HG03159 (cell line): Measurements from ENCODE around the gene TICAM1.
"Not testable (repeated sequence)": the region's sequence is repeated elsewhere in the genome, so short reads cannot be mapped to it uniquely, and the experiment has no call there.

Experiments used
- ATAC-seq: cut with Tn5 transposase; IDR thresholded peaks from one replicate; pipeline ENCODE4 v1.9.1; 2021; ENCODE audit warnings: mild to moderate bottlenecking, moderate library complexity; ENCODE audit not compliant: unreplicated experiment

TICAM1 gene

DNA sequence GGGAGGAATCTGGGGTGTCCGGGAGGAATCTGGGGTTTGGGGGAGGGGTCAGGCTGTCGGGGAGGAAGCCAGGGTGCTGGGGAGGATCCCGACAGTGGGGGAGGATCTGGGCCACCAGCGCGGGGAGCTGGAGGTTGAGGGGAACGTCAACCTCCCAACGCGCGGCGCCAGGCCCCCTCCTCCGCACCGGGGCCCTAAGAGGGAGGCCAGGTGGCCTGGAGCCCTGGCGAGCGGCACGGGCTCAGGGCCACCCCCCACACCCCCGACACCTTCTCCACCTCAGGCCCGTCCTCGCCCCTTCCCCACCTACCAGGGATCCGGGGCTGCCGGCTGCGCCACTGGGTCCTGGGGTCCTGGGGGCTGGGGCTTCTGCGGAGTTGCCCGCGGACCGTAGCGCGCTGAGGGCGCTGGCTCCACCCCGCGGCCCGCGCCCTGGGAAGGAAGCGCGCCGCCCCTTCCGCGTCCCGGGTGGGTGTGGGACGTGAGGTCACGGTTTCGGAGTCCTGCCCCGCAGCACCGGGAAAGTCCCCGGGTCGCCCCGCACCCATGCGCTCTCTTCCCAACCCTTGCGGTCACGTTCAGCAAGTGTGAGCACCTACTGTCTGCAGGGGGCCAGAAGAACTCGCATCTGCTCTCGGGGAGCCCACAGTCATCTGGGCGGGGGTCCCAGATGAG is at the start of gene TICAM1:
TICAM1 (minus strand) TSS at position 409 of the 675 bp plus-strand sequence. CDS start 13,335 bp downstream, outside the sequence.
- peak; percentile 64 for ATAC-seq

DNA sequence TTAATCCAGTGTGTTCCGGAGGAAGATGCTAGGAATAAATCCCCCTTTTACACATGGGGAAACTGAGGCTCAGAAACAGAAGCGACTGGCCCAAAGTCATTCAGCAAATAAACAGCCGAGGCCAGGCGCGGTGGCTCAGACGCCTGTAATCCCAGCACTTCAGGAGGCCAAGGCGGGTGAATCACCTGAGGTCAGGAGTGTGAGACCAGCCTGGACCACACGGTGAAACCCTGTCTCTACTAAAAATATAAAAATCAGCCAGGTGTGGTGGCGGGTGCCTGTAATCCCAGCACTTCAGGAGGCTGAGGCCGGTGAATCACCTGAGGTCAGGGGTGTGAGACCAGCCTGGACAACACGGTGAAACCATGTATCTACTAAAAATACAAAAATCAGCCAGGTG is 47.5 kb upstream of the TICAM1 start:
- no peak for ATAC-seq

DNA sequence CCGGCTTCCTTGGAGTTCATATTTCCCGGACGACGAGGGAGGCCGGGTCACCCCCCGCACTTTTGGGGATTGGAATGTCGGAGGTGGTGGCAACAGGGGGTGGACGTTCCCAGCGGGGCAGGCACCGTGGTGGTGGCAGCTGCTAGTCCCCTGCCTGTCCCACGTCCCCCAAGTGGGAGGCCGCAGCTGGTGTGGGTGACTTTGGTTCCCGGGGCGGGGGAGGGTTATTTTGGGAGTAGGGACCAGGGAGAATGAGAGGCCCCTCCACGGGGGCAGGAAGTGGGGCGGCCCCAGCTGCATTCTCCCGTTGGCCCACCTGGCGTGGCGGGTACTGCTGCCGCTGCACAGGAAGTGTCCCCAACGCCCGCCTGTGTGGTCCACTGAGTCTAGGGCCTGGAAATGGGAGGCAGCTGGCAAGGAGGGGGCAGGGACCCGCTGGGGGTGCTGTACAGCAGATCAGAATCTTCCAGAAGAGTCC is 47.0 kb upstream of the TICAM1 start:
- no peak for ATAC-seq

DNA sequence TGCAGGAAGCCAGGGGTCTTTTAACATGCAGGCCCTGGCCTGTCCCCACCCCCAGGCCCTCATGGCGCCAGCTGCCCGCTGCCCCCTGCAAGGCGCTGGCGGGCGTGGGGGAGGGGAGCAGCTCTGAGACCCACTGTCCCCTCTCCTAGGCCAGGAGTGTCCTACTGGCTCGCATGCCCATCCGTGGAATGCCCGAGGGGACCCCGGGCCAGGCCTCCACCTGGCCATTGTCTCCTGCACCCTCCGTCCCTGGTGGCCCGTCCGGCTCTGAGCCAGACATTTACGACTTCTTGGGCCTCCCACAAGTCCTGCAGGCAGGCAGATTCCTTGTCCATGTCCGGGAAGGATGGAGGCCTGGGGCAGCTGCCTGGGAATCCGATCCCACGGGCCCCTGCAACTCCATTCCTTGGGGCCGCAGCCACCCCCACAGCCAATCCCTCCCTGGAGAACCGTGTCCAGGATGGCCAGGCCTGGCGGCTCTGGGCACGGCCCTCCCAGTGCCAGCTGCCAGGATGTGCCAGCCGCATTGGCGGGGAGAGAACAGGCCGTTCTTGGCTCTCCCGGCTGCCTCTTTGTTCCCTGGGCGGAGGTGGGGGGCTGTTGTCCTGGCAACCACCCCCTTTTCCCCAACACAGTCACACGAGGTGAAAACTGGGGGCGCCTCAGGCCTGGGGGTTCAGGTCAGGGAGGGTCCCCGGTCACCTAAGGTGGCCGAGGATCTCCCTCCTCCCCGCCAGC is 46.4 kb upstream of the TICAM1 start:
- no peak for ATAC-seq

DNA sequence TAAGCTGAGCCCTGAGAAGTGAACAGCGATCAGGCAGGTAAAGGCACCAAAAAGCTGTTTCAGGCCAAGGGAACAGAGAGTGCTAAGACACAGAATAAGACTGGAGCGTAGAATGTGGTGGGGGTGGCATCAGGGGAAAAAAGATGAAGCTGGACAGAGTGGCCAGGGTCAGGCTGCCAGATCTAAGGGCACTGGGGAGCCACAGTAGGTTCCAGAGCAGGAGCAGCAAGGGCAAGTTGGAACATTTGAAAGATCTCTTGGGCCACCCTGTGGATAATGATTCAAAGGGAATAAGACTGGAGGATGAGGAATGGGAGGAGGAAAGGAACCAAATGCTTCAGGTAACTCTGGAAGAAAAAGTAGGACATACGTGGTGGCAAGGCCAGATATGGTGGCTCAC is 42.4 kb upstream of the TICAM1 start:
- no peak for ATAC-seq

DNA sequence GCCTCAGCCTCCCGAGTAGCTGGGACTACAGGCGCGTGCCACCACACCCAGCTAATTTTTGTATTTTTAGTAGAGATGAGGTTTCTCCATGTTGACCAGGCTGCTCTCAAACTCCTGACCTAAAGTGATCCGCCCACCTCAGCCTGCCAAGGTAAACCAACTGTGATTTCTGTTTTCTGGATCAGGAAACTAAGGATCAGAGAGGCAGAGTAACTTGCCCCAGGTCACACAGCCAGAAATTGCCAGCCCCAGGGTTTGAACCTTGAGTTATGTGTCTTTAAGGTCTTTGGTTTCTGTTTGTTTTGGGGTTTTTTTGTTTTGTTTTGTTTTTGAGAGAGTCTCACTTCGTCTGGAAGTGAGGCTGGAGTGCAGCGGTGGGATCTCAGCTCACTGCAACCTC is 40.2 kb upstream of the TICAM1 start:
- no peak for ATAC-seq

- ATAC-seq: no peak
Observed at GRCh38 chr19:4870025-4870700, 38.7 kb upstream of the TICAM1 start.

DNA sequence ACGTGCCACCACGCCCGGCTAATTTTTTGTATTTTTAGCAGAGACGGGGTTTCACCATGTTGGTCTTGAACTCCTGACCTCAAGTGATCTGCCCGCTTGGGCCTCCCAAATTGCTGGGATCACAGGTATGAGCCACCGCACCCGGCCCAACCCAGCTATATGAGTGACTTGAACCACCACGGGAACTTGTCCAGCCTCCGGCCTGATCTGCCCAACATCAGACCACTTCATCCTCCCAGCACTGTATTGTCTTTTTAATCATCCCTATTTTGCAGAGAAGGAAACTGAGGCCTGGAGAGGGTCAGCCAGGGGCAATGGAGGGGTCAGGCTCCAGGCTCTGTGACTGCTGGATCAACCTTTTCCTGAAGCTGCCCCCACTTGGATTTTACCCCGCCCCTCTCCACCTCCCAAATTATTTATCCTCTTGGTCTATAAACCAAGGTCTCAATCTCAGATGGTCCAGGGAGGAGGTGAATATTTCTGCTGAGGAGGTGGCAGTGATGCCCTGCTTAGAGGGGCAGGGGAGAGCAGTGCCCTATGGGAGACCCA is 36.8 kb upstream of the TICAM1 start:
- ATAC-seq: no peak

DNA sequence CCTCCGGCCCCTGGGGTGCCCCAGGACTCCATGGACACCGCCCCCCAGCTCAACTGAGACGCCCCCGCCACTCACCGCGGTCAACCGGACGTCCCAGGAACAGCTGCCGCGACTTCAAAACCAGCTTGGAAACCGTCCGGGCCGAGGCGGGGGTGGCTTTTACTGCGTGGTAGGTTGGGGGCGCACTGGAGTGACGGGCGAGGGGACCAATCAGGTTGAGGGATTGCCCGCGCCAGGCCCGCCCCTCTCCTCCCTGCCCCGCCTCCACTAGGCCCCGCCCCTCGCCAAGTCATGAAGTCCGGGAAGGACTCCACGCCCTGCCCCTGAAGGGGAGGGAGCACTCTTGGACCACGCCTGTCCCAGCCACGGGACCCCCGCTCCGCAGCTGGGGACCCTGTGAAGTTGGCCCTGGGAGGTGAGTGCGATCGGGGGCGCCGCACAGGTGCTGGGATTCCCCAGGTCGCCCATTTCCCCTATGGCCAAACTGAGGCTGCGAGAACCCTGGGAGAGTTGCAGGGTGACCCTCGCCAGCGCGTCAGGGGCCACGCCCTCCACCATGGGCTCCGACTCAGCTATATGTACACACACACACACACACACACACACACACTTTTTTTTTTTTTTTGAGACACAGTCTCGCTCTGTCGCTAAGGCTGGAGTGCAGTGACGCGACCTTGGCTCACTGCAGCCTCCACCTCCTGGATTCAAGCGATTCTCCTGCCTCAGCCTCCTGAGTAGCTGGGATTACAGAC is 36.2 kb upstream of the TICAM1 start, which contains the start of gene PLIN3:
PLIN3 (minus strand) TSS at position 134 of the 752 bp plus-strand sequence. CDS start 6,273 bp downstream, outside the sequence.
- peak; percentile 74 for ATAC-seq

DNA sequence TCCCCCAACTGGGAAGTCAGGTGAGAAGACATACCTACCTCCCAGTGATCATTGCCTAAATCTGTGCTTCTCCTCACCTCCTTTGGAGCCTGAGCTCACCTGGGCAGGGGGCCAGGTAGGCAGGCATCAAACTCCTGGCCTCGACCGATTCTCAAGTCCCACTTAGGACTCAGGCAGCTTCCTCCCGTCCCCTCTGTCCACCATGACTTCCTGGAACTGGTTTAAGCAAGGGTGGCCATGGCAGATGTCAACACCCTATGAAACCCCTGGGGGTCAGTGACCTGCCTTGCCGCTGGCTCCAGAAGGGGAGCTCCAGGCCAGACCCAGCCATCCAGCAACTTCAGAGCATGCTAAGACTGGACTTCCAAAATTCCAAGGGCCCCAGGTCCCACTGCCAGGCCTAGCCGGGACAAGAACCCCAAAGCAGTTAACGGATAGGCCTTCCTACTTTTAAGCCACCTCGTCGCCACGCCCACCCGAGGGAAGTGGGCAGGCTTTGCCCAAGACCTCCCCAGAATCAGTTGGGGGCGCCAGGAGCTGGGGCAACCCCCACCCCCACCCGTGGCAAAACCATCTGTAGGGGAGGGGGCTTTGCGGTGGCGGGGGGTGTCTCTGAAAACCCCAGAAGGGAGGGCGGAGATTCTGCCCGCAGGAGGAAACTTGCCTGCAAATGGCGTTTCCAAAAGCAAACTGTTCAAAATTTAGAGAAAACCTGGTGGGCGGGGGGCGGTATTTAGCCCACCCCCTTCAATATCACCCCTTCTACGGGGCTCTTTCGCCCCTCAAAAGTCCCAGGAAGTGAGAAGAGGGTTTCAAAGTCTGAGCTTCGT is 35.3 kb upstream of the TICAM1 start:
- no peak for ATAC-seq

DNA sequence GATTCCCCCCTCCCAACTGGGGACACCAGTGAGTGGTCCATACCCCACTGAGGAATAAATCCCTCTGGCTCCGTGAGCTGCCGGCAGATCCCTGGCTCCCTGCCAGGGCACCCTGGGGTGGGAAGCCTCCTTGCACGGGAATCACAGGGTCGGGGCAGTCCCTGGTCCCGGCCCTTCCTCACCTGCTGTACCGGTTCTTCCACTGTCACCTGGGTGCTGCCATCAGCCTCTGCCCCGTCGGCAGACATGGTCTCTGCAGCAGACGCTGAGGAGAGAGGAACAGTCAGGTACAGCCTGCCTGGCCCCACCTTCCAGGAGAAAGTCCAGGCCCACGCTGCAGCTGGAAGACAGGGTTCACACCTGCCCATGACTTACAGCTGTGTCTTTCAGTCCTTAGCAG is 29.6 kb upstream of the TICAM1 start:
- ATAC-seq: no peak

GRCh38 chr19:4859697-4860096 is 28.2 kb upstream of the TICAM1 start:
- ATAC-seq: no peak

DNA sequence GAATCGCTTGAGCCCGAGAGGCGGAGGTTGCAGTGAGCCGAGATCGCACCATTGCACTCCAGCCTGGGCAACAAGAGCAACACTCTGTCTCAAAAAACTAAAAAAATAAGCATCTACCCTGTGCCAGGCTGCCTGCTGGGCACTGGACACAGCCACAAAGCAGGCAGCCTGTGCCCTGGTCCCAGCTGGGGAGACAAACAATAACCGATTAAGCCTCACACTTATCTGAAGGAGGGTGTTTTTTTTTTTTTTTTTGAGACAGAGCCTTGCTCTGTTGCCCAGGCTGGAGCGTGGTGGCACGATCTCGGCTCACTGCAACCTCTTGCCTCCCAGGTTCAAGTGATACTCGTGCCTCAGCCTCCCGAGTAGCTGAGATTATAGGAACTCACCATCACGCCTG is 25.0 kb upstream of the TICAM1 start:
- ATAC-seq: not testable (repeated sequence)

DNA sequence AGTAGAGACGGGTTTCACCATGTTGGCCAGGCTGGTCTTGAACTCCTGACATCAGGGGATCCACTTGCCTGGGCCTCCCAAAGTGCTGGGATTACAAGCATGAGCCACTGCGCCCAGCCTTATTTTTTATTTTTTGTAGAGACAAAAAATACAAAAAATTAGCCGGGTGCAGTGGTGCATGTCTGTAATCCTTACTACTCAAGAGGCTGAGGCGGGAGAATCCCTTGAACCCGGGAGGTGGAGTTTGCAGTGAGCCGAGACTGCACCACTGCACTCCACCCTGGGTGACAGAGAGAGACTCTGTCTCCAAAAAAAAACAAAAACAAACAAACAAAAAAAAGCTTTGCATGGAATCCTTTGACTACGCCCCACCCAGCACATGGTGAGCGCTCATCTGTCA is 22.0 kb upstream of the TICAM1 start:
- not testable (repeated sequence) for ATAC-seq

DNA sequence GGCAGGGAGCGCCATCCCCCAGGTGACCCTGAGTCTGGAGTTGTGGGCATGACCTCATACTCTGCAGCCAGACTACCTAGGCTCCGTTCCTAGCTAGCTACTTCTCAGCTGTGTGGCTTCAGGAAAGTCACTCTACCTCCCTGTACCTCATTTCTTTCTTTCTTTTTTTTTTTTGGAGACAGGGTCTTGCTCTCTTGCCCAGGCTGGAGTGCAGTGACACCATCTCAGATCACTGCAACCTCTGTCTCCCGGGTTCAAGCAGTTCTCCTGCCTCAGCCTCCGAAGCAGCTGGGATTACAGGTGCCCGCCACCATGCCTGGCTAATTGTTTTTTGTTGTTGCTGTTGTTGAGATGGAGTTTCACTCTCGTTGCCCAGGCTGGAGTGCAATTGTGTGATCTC is 21.0 kb upstream of the TICAM1 start:
- ATAC-seq: no peak

DNA sequence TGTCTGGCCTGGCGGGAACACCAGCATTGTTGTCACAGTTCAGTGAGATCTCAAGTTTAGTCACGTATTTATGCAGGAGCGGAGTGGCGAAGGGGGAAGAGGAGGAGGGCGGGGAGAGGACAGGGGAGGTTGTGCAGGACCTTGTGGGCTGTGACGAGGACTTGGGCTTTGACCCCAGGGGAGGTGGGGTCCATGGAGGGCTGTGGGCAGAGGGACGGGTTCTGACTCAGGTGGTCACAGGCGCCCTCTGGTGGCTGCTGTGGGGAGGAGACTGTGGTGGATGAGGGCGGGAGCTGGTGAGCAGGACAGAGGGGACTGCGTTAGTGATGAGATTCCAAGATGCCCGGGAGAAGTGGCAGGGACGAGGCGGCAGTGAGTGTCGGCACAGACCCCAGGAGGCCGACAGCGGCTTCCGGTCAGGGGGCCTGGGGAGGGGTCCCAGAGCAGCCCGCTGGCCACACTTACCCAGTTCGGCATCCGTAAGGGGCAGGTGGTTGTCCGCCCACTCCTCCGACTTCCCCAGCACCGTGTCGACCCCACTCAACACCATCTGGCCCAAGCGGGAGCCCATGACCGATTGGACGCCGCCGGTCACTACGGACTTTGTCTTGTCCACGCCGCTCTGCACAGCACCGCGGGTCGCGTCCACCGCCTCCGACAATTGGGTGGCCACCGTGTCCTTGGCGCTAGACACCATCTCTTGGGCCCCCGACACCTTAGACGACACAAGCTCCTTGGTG is 20.2 kb upstream of the TICAM1 start:
- no peak for ATAC-seq

GRCh38 chr19:4849019-4849418 is 17.5 kb upstream of the TICAM1 start:
- ATAC-seq: no peak

DNA sequence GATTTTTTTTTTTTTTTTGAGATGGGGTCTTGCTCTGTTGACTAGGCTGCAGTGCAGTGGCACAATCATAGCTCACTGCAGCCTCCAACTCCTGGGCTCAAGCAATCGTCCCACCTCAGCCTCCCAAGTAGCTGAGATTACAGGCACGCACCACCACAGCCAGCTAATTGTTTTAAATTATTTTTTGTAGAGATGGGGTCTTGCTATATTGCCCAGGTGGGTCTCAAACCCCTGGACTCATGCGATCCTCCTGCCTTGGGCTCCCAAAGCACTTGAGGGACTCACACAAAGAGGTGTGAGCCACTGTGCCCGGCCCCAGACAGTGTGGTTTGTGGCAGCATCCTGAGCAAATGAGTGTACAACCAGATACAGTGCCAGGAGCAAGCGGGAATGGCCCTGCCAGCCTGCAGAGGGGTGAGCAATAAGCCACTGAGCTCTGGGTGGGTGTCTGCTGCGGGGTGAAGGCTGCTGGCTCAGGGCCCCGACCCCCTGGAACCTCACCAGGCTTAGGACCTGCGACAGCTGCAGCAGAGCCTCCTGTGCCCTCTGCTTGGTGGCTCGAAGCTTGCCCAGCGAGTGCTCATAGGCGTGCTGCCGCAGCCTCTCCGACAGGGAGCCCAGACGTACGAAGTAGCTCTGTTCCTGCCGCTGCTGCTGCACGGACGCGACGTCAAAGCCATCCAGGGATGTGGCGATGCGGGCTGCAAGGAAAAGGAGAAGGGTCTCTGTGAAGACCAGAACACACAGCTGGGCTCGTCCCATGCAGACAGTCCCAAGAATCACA is 15.9 kb upstream of the TICAM1 start:
- no peak for ATAC-seq
